Hematopoietic multipotent progenitor cell treated with erythropoietin and hydrocortisone succinate and interleukin-3 and kit ligand, for 8 days (in vitro differentiated cells): ENCODE results near the gene RND3.

Experiments used
- DNase-seq: peaks from one replicate; pipeline ENCODE4 v3.0.0-alpha.2; 2015

Gene RND3

DNA sequence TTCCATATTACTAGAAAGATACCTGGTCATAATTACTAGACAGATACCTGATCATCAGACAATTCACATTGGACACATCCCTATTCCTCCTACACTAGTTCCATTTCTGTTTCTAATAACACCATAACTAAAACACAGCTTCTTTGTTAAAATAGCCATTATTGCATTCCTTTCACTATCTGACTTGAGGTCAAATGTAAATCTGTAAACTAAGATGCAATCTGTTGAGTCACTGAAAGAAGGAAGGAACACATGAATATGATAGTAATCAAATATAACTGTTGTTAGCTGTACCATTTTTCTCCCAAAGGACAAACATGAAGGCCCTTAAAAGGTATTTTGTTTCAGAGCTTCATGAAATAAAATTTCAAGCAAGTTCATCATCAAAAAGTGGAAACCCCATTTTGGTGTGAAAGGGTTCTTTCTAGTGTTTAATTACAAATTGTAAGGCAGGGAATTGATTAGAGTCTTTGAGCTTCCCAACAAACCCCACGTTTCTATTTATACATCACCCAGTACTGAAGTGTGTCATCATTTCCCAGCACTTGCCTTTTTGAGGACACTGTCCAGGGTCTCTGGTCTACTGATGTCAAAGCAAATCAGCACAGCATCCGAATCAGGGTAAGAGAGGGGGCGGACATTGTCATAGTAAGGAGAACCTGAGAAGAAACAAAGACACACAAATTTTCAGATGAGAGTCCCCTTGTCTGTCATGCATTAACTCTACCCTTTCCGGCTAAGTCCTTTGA, 13.0 kb downstream of the RND3 start:
- DNase-seq, result no peak

GRCh38 chr2:150473767-150474166, 13.7 kb downstream of the RND3 start:
- no peak for DNase-seq

DNA sequence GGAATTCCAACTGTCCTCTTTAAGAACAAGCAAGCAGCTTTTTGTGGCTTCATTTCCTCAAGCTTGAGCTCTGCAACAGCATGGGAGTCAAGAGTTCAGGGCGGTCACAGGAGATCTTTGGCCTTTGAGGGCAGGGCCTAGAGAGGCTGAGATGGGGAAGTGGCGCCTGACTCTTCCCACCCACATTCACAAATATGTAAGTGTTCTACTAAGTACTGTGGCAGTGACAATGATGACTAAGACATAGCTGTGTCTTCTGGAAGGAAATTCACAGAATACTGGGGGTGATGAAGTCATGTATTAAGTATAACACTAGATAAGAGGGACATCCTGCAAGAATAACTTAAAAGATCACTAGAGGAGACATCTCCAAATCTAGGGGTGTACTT, 15.0 kb downstream of the RND3 start:
- DNase-seq, result no peak

DNA sequence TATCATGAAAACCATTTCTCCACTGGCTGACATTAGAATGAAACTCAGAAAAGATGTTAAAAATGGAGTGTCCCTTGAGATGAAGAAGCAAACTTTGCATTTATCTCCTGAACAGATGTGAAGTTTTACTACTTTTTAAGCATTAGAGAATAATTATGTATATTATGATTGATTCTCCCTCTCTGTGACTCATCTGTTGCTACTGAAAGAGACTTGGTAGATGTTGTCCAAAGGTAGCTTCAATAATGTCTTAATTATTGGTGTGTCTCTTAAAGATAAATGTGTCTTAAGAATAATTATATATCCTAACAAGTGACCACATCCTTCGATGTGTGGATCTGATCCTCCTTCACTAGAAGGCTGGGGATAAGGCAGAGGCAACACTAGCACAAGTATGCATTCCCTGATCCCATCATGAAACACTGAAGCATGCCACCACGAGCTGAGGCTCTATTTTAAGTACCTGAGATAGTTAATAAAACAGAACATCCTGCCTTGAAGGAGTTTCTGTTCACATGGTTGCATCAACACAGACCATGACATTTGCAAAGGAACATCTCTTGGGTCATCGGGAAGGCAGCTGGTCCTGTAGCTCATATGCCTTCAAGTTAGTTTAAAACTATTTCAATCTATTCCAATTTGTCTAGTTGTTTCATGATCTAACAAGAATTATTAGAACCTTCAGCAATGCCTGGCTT, 15.5 kb downstream of the RND3 start:
- DNase-seq, result no peak

GRCh38 chr2:150470435-150470834, 17.0 kb downstream of the RND3 start:
- DNase-seq, result no peak

DNA sequence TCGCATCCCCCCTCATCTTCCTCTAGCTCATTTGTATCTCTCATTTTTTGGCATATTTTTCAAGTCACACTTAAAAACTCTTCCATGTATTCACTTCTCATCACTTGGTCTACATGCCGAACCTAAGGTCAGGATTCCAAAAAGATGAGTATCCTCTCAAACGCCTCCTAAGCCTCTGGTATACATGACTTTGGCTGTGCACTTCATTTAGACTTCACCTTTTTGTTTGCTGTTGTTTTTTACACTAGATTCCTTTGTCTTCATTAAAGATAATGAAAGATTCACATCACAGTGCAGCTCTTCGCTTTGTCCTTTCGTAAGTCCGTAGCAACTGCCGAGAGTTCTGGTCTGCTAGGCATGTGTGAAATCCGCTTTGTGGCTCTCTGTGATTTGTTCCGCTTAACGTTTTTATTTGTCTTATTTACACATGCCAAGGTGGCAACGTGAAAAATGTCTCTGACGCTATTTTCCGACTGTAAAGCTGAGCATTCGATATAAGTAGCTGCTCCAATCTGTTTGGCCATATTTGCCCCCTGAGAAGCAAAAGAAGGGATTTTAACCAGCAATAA, 17.7 kb downstream of the RND3 start:
- no peak for DNase-seq

DNA sequence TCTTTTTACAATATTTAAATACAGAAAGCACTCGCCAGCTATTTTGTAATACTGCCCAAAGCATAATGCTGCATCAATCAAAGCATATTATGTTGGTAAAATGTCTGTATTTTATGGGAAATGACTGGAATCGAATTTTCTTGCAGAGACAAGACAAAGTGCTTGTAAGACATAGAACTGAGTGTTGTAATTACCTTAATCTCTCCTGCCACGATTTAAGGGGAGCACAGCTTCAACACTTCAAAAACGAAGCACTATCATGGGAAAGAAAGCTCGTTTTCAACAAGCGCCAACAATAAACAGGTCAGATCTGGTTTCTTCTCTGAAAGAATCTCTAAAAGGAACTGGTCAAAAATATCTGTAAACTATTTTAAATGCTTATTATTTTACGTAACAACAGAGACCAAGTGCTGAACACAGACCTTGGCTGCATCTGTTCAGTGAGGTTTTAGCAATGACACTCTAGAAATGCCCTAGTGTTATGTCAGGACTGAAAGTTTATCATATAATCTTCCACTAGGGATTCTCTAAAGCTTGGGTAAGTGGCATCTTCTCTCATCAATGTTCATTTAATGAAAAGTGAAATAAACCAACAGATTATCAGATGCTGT, 19.0 kb downstream of the RND3 start:
- no peak for DNase-seq

GRCh38 chr2:150467621-150467963, 19.9 kb downstream of the RND3 start:
- no peak for DNase-seq

GRCh38 chr2:150466741-150467620, 20.5 kb downstream of the RND3 start:
- no peak for DNase-seq

GRCh38 chr2:150465703-150466569, 21.5 kb downstream of the RND3 start:
- no peak for DNase-seq

DNA sequence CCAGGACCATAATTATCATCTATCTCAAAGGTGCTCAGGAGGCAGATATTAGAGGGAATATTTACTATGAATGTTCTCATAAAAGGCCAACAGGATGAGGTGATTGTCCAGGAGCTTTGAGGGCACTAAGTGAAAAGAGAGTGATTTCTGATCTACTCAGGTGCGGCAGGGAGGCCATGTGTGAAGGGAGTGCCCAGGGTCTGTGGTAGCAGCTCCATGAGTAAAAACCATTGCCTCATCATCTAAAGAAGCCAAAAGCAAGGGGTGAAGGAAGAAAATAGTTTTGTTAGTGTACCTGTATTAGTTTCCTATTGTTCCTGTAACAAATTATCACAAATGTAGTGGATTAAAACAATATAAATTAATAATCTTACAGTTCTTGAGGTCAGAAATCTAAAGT, 22.5 kb downstream of the RND3 start:
- DNase-seq, result no peak

- DNase-seq, result no peak
Observed at GRCh38 chr2:150464270-150464669, 23.2 kb downstream of the RND3 start.

DNA sequence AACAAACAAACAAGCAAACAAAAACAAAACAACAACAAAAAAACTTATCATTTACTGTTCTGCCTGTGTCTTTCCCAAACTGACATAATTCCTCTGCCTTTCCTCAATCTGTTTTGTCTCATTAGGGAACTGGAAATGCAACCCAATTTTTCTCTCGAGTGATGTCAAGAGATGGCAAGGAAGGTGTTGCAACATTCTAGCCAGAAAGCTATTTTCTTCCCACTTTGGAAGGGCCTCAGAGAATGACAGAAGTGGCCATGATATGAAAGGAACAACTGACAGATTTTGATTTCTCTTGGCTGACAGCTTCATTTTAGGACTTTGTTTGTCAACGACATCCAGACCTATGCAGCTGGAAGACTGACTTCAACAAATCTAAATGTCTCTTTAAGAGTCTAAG, 24.7 kb downstream of the RND3 start:
- no peak for DNase-seq

DNA sequence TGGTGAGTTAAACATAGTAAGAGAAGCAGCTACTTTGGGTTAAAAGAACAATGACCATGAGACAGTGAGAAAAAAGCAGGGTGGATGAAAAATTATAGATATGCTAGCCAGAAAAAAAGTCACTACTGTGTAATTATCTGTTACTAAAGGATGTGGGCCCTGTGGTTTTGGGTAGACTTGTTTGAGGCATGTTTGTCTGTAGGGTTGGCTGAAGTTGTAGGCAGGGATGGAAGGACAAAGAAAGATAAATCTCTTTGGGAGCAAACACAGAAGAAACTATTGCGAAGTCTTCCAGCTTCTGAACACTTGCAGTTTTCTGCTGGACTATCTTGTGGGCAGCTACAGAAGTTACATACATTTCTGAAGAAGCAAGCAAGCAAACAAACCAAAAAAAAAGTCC, 28.2 kb downstream of the RND3 start:
- no peak for DNase-seq

DNA sequence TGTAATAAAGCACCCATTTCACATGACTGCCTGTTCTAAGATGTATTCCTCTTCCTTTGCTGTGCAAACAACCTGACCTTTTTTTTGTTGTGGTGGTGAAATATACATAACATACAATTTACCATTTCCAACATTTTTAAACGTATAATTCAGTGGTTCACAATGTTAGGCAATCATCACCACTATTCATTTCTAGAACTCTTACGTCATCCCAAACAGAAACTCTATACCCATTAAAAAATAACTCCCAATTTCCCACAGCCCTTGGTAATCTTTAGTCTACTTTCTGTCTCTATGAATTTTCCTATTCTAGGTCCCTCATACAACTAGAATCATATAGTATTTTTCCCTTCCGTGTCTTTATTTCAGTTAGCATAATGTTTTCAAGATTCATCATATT, 36.7 kb downstream of the RND3 start:
- no peak for DNase-seq

DNA sequence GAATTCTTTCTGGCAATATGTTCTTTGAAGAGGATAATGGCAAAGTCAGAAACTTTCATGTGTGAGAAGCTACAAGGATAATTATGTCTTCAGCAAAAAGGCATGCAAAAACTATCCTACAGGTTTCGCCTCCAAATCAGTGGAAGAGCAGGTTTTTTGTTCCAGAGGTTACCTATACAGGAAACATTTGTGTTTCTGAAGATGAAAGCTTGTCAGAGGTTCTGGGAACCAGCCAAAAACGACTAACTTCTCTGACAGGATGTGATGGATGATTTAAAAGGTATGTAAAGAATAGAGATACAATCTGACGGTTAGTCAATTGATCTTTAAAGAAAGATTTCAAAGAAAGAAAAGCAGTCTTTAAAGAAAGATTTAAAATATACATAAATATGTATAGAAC, 37.6 kb downstream of the RND3 start:
- DNase-seq, result no peak

GRCh38 chr2:150445398-150445797, 42.1 kb downstream of the RND3 start:
- no peak for DNase-seq

DNA sequence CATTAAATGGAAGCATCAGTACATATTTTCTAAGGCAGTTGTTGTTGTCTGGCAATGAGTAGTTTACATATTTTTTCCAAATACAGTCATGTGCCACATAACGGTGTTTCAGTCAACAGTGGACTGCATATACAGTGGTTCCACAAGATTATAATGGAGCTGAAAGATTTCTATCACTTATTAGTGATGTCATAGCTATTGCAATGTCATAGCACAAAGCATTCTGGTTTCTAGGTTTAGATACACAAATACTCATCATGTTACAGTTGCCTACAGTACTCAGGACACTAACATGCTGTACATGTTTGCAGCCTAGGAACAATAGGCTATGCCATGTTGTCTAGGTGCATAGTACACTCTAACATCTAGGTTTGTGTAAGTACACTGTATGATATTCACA, 45.0 kb downstream of the RND3 start:
- DNase-seq, result no peak

GRCh38 chr2:150441784-150442183, 45.7 kb downstream of the RND3 start:
- DNase-seq, result no peak

- no peak for DNase-seq
Observed at GRCh38 chr2:150441226-150441625, 46.2 kb downstream of the RND3 start.

GRCh38 chr2:150438654-150439053, 48.8 kb downstream of the RND3 start:
- DNase-seq, result no peak

GRCh38 chr2:150438041-150438440, 49.4 kb downstream of the RND3 start:
- DNase-seq, result no peak
